GM10847 (cell line): ENCODE results near the gene ACVRL1.

Source experiments
- POLR2A ChIP-seq: IDR thresholded peaks from 2 replicates; pipeline ENCODE4 v1.6.1; 2011; ENCODE audit not compliant: insufficient read length; ENCODE audit errors: extremely low read depth

The ACVRL1 gene

GRCh38 chr12:51915003-51915625 lies 7.8 kb downstream of the ACVRL1 start:
- no peak for TF ChIP-seq POLR2A

- TF ChIP-seq POLR2A = no peak
Observed at GRCh38 chr12:51915951-51916350, 8.6 kb downstream of the ACVRL1 start.

GRCh38 chr12:51917041-51917590 lies 9.8 kb downstream of the ACVRL1 start:
- TF ChIP-seq POLR2A = no peak

GRCh38 chr12:51917746-51918453 lies 10.6 kb downstream of the ACVRL1 start:
- TF ChIP-seq POLR2A = no peak

- no peak for TF ChIP-seq POLR2A
Observed at GRCh38 chr12:51920046-51920445, 12.7 kb downstream of the ACVRL1 start.

- no peak for TF ChIP-seq POLR2A
Observed at GRCh38 chr12:51921017-51921725, 13.9 kb downstream of the ACVRL1 start.

GRCh38 chr12:51922146-51922545 lies 14.8 kb downstream of the ACVRL1 start:
- TF ChIP-seq POLR2A = no peak

- TF ChIP-seq POLR2A = no peak
Observed at GRCh38 chr12:51922762-51923505, 15.6 kb downstream of the ACVRL1 start.

- no peak for TF ChIP-seq POLR2A
Observed at GRCh38 chr12:51923506-51924365, 16.4 kb downstream of the ACVRL1 start.

- TF ChIP-seq POLR2A = no peak
Observed at GRCh38 chr12:51924551-51925319, 17.4 kb downstream of the ACVRL1 start.

GRCh38 chr12:51925346-51926063 lies 18.2 kb downstream of the ACVRL1 start:
- no peak for TF ChIP-seq POLR2A

- TF ChIP-seq POLR2A = no peak
Observed at GRCh38 chr12:51926064-51926632, 18.8 kb downstream of the ACVRL1 start.

- TF ChIP-seq POLR2A = no peak
Observed at GRCh38 chr12:51926718-51927117, 19.4 kb downstream of the ACVRL1 start.
